Measurements from ENCODE around the gene ANTXR1.

GRCh38 chr2:69122271-69122670 is 109.3 kb downstream of the ANTXR1 start:
- TF ChIP-seq POLR2AphosphoS5 (IDR thresholded peaks at IDR 0.05; ENCODE audit: low read depth, low read length) = no peak
- TF ChIP-seq TAF1 (IDR thresholded peaks at IDR 0.05; ENCODE audit: low read depth, low read length) = no peak
- no peak for TF ChIP-seq SPI1 (IDR thresholded peaks at IDR 0.05; ENCODE audit: low read depth, low read length)
